ENCODE data around the gene HAUS8. TPM values are rescaled to one million over a fixed set of nuclear protein-coding genes. Genes with fewer than 3 reads are reported as not detected.

HAUS8 gene
- total RNA-seq, 1 donor from 2014 or later, result 37.4 TPM

- intact Hi-C loops (cut with micrococcal nuclease), result loop anchor here (10.0 kb wide), 1 partner anchor 187 kb away; the partner anchor contains the start of genes BABAM1 and USHBP1
Observed at GRCh38 chr19:17077447-17078028, 2.3 kb upstream of the HAUS8 start.

- intact Hi-C loops (cut with micrococcal nuclease), result loop anchor here (1.0 to 10.0 kb wide), 2 partner anchors 49 to 188 kb away; partner anchors contain the start of genes BABAM1 and USHBP1
Observed at GRCh38 chr19:17076543-17076991, 1.3 kb upstream of the HAUS8 start.

- intact Hi-C loops (cut with micrococcal nuclease), result loop anchor here (1.0 to 10.0 kb wide), 4 partner anchors 49 to 189 kb away; partner anchors contain the start of genes BABAM1, OCEL1, USE1 and USHBP1
Observed at GRCh38 chr19:17075864-17076542, 751 bp upstream of the HAUS8 start.

GRCh38 chr19:17074634-17075034 lies 618 bp downstream of the HAUS8 start:
- intact Hi-C loops (cut with micrococcal nuclease), result loop anchor here (1.0 to 10.0 kb wide), 3 partner anchors 141 to 190 kb away; partner anchors contain the start of genes BABAM1, OCEL1, USE1 and USHBP1

- intact Hi-C loops (cut with micrococcal nuclease), result loop anchor here (10.0 kb wide), 1 partner anchor 191 kb away; the partner anchor contains the start of genes BABAM1 and USHBP1
Observed at GRCh38 chr19:17073869-17074633, 1.2 kb downstream of the HAUS8 start.

GRCh38 chr19:17070912-17071311 lies 4.3 kb downstream of the HAUS8 start:
- intact Hi-C loops (cut with micrococcal nuclease), result loop anchor here (10.0 kb wide), 1 partner anchor 194 kb away; the partner anchor contains the start of genes BABAM1 and USHBP1

- intact Hi-C loops (cut with micrococcal nuclease), result loop anchor here (10.0 kb wide), 1 partner anchor 194 kb away; the partner anchor contains the start of genes BABAM1 and USHBP1
Observed at GRCh38 chr19:17070421-17070820, 4.8 kb downstream of the HAUS8 start.

GRCh38 chr19:17069193-17069592 lies 6.1 kb downstream of the HAUS8 start:
- intact Hi-C loops (cut with micrococcal nuclease), result no loop called here

- intact Hi-C loops (cut with micrococcal nuclease), result no loop called here
Observed at GRCh38 chr19:17063428-17063827, 11.8 kb downstream of the HAUS8 start.

GRCh38 chr19:17061691-17062090 lies 13.6 kb downstream of the HAUS8 start:
- intact Hi-C loops (cut with micrococcal nuclease), result no loop called here

GRCh38 chr19:17061205-17061604 lies 14.0 kb downstream of the HAUS8 start:
- intact Hi-C loops (cut with micrococcal nuclease), result no loop called here

- intact Hi-C loops (cut with micrococcal nuclease), result no loop called here
Observed at GRCh38 chr19:17060802-17061201, 14.4 kb downstream of the HAUS8 start.

- intact Hi-C loops (cut with micrococcal nuclease), result no loop called here
Observed at GRCh38 chr19:17058236-17058635, 17.0 kb downstream of the HAUS8 start.

GRCh38 chr19:17055636-17056035 lies 19.6 kb downstream of the HAUS8 start:
- intact Hi-C loops (cut with micrococcal nuclease), result no loop called here

GRCh38 chr19:17054746-17055145 lies 20.5 kb downstream of the HAUS8 start:
- intact Hi-C loops (cut with micrococcal nuclease), result no loop called here

- intact Hi-C loops (cut with micrococcal nuclease), result loop anchor here (1.0 to 2.0 kb wide), 2 partner anchors 274 to 281 kb away; no protein-coding TSS in a partner anchor
Observed at GRCh38 chr19:17052439-17052838, 22.8 kb downstream of the HAUS8 start.

- intact Hi-C loops (cut with micrococcal nuclease), result no loop called here
Observed at GRCh38 chr19:17049711-17050280, 25.5 kb downstream of the HAUS8 start.

- intact Hi-C loops (cut with micrococcal nuclease), result no loop called here
Observed at GRCh38 chr19:17048885-17049453, 26.3 kb downstream of the HAUS8 start.

GRCh38 chr19:17045907-17046502 lies 29.2 kb downstream of the HAUS8 start:
- intact Hi-C loops (cut with micrococcal nuclease), result no loop called here

- intact Hi-C loops (cut with micrococcal nuclease), result no loop called here
Observed at GRCh38 chr19:17043744-17044143, 31.5 kb downstream of the HAUS8 start.
